Activated CD8-positive, alpha-beta T cell treated with anti-CD3 and anti-CD28 coated beads, Interleukin-2, amount 10 ng/mL, durations not matched to agents 7 days and 5 days (primary cell): Measurements from ENCODE around the gene ATXN1. TPM values are rescaled to one million over a fixed set of nuclear protein-coding genes. Genes with fewer than 3 reads are reported as not detected.
A peak's percentile ranks its signal among the peaks of the same experiment; 100 is the strongest.

Experiments used
- ATAC-seq: fragments of 150-1000 bp; cut with Tn5 transposase; one replicate; pipeline ENCODE4 v1.10.0; 2021; ENCODE audit warnings: moderate library complexity
- CTCF ChIA-PET: fragments of 350-600 bp; sonication (Branson Sonifier 250); formaldehyde crosslinking; loops from one replicate; lab custom pipeline; 2021; ENCODE audit warnings: antibody characterized with exemption; lab: Charles Lee
- POLR2A ChIA-PET: fragments of 350-600 bp; sonication (Branson Sonifier 250); formaldehyde crosslinking; loops from one replicate; lab custom pipeline; 2021; ENCODE audit warnings: antibody characterized with exemption; lab: Charles Lee
- DNase-seq: peaks from one replicate; pipeline ENCODE4 v3.0.0-alpha.2; 2020
- H3K27ac Mint-ChIP-seq: one replicate; pipeline ENCODE4 v1.8.0; 2021; ENCODE audit warnings: mild to moderate bottlenecking, mixed read lengths
- H3K27me3 Mint-ChIP-seq: one replicate; pipeline ENCODE4 v1.8.0; 2021; ENCODE audit warnings: low read depth, mixed read lengths
- H3K36me3 Mint-ChIP-seq: one replicate; pipeline ENCODE4 v1.8.0; 2021; ENCODE audit warnings: low read depth, mixed read lengths
- H3K4me1 Mint-ChIP-seq: one replicate; pipeline ENCODE4 v1.8.0; 2021; ENCODE audit warnings: low read depth, mixed read lengths
- H3K4me3 Mint-ChIP-seq: one replicate; pipeline ENCODE4 v1.8.0; 2021; ENCODE audit warnings: mild to moderate bottlenecking, mixed read lengths
- H3K9me3 Mint-ChIP-seq: one replicate; pipeline ENCODE4 v1.8.0; 2022; ENCODE audit warnings: mixed read lengths; ENCODE audit not compliant: insufficient read depth
- total RNA-seq, 2 experiments: library from RNA; stranded (reverse); gene quantifications; one replicate each; pipeline ENCODE4 v1.2.3, GENCODE V29; 2021

The ATXN1 gene
- total RNA-seq, 2 experiments from 2014 or later = 36.7 to 42.9 TPM

GRCh38 chr6:16284472-16284871 lies 476.8 kb downstream of the ATXN1 start:
- POLR2A ChIA-PET = interaction anchor here (0.9 kb wide), 1 partner anchor 48 kb away, joined by 3 read pairs; no protein-coding TSS in a partner anchor
- CTCF ChIA-PET = no interaction called here
- no peak for ATAC-seq
- no peaks in the 10 kb centered on the region for H3K9me3 Mint-ChIP-seq
- H3K36me3 Mint-ChIP-seq = no peaks in the 10 kb centered on the region
- no peak for DNase-seq
- H3K4me3 Mint-ChIP-seq = no peak overlapping the region
- no peaks in the 10 kb centered on the region for H3K4me1 Mint-ChIP-seq
- no peak overlapping the region for H3K27ac Mint-ChIP-seq
- no peaks in the 10 kb centered on the region for H3K27me3 Mint-ChIP-seq

GRCh38 chr6:16282370-16282769 lies 478.9 kb downstream of the ATXN1 start:
- DNase-seq = no peak

GRCh38 chr6:16279243-16279642 lies 482.0 kb downstream of the ATXN1 start:
- Mint-ChIP-seq H3K4me3 (no peak overlapping the region), H3K27ac (no peak overlapping the region), H3K27me3 (no peaks in the 10 kb centered on the region), H3K4me1 (peaks cover 3% of the 10 kb centered on the region), H3K9me3 (no peaks in the 10 kb centered on the region), H3K36me3 (no peaks in the 10 kb centered on the region)
- no peak for DNase-seq
- ChIA-PET CTCF (no interaction called here), POLR2A (interaction anchor here (0.6 kb wide), 1 partner anchor 77 kb away, joined by 3 read pairs; no protein-coding TSS in a partner anchor)
- ATAC-seq = no peak

More at GRCh38 chr6:16282370-16282769, 478.9 kb downstream of the ATXN1 start:
- H3K4me1 Mint-ChIP-seq = peaks cover 3% of the 10 kb centered on the region
- CTCF ChIA-PET = no interaction called here
- no peak overlapping the region for H3K27ac Mint-ChIP-seq
- H3K36me3 Mint-ChIP-seq = no peaks in the 10 kb centered on the region
- POLR2A ChIA-PET = no interaction called here
- H3K9me3 Mint-ChIP-seq = no peaks in the 10 kb centered on the region
- no peak for ATAC-seq
- no peak overlapping the region for H3K4me3 Mint-ChIP-seq
- no peaks in the 10 kb centered on the region for H3K27me3 Mint-ChIP-seq

- no peak overlapping the region for H3K27ac Mint-ChIP-seq
- DNase-seq = no peak
- H3K9me3 Mint-ChIP-seq = no peaks in the 10 kb centered on the region
- POLR2A ChIA-PET = no interaction called here
- H3K4me1 Mint-ChIP-seq = peaks cover 3% of the 10 kb centered on the region
- no peak for ATAC-seq
- no peaks in the 10 kb centered on the region for H3K27me3 Mint-ChIP-seq
- H3K36me3 Mint-ChIP-seq = no peaks in the 10 kb centered on the region
- CTCF ChIA-PET = no interaction called here
- H3K4me3 Mint-ChIP-seq = no peak overlapping the region
Measured at GRCh38 chr6:16278750-16279149, 482.5 kb downstream of the ATXN1 start.

- Mint-ChIP-seq H3K4me3 (no peak overlapping the region), H3K27ac (no peak overlapping the region), H3K27me3 (no peaks in the 10 kb centered on the region), H3K9me3 (no peaks in the 10 kb centered on the region), H3K4me1 (peaks cover 8% of the 10 kb centered on the region), H3K36me3 (no peaks in the 10 kb centered on the region)
- DNase-seq (no peak), ATAC-seq (peak; percentile 19)
- CTCF ChIA-PET = interaction anchor here (1.0 kb wide), 1 partner anchor 9 kb away, joined by 4 read pairs; no protein-coding TSS in a partner anchor
- POLR2A ChIA-PET = no interaction called here
Measured at GRCh38 chr6:16278048-16278724, 483.1 kb downstream of the ATXN1 start.

- H3K27me3 Mint-ChIP-seq = no peaks in the 10 kb centered on the region
- no peak overlapping the region for H3K27ac Mint-ChIP-seq
- DNase-seq (peak; percentile 44), ATAC-seq (peak; percentile 44)
- H3K4me1 Mint-ChIP-seq = peaks cover 15% of the 10 kb centered on the region
- H3K36me3 Mint-ChIP-seq = no peaks in the 10 kb centered on the region
- POLR2A ChIA-PET = no interaction called here
- no peaks in the 10 kb centered on the region for H3K9me3 Mint-ChIP-seq
- no peak overlapping the region for H3K4me3 Mint-ChIP-seq
- CTCF ChIA-PET = interaction anchor here (1.0 to 1.7 kb wide), 2 partner anchors 8 to 10 kb away, joined by 4 read pairs; no protein-coding TSS in a partner anchor
Measured at GRCh38 chr6:16277101-16277981, 483.9 kb downstream of the ATXN1 start.

- Mint-ChIP-seq H3K27me3 (no peaks in the 10 kb centered on the region), H3K36me3 (no peaks in the 10 kb centered on the region), H3K27ac (no peak overlapping the region), H3K4me1 (peaks cover 15% of the 10 kb centered on the region), H3K9me3 (no peaks in the 10 kb centered on the region), H3K4me3 (no peak overlapping the region)
- ChIA-PET POLR2A (no interaction called here), CTCF (interaction anchor here (0.6 kb wide), 1 partner anchor 44 kb away, joined by 3 read pairs; no protein-coding TSS in a partner anchor)
- DNase-seq = no peak
- ATAC-seq = no peak
Measured at GRCh38 chr6:16274885-16275589, 486.2 kb downstream of the ATXN1 start.

GRCh38 chr6:16274483-16274882 lies 486.8 kb downstream of the ATXN1 start:
- ATAC-seq = no peak
- peaks cover 15% of the 10 kb centered on the region for H3K4me1 Mint-ChIP-seq
- DNase-seq = no peak
- POLR2A ChIA-PET = no interaction called here
- no peaks in the 10 kb centered on the region for H3K36me3 Mint-ChIP-seq
- no peaks in the 10 kb centered on the region for H3K27me3 Mint-ChIP-seq
- H3K9me3 Mint-ChIP-seq = no peaks in the 10 kb centered on the region
- CTCF ChIA-PET = interaction anchor here (0.6 to 1.3 kb wide), 2 partner anchors 44 to 489 kb away, joined by 3 to 4 read pairs; no protein-coding TSS in a partner anchor
- H3K4me3 Mint-ChIP-seq = no peak overlapping the region
- H3K27ac Mint-ChIP-seq = no peak overlapping the region

GRCh38 chr6:16273256-16273655 lies 488.0 kb downstream of the ATXN1 start:
- H3K4me1 Mint-ChIP-seq = peaks cover 15% of the 10 kb centered on the region
- ChIA-PET POLR2A (no interaction called here), CTCF (interaction anchor here (1.1 to 1.3 kb wide), 3 partner anchors 12 to 490 kb away, joined by 3 to 4 read pairs (median 3); no protein-coding TSS in a partner anchor)
- H3K27me3 Mint-ChIP-seq = no peaks in the 10 kb centered on the region
- H3K27ac Mint-ChIP-seq = no peak overlapping the region
- peak; percentile 39 for ATAC-seq
- H3K9me3 Mint-ChIP-seq = no peaks in the 10 kb centered on the region
- no peak overlapping the region for H3K4me3 Mint-ChIP-seq
- peak; percentile 26 for DNase-seq
- H3K36me3 Mint-ChIP-seq = no peaks in the 10 kb centered on the region

- ATAC-seq = no peak
- H3K27ac Mint-ChIP-seq = no peak overlapping the region
- H3K36me3 Mint-ChIP-seq = no peaks in the 10 kb centered on the region
- no peak for DNase-seq
- no peak overlapping the region for H3K4me3 Mint-ChIP-seq
- POLR2A ChIA-PET = no interaction called here
- peaks cover 12% of the 10 kb centered on the region for H3K4me1 Mint-ChIP-seq
- no peaks in the 10 kb centered on the region for H3K9me3 Mint-ChIP-seq
- CTCF ChIA-PET = interaction anchor here (1.1 to 1.3 kb wide), 2 partner anchors 13 to 66 kb away, joined by 3 read pairs; no protein-coding TSS in a partner anchor
- H3K27me3 Mint-ChIP-seq = no peaks in the 10 kb centered on the region
Measured at GRCh38 chr6:16272201-16272600, 489.1 kb downstream of the ATXN1 start.

- POLR2A ChIA-PET = interaction anchor here (0.9 kb wide), 1 partner anchor 13 kb away, joined by 3 read pairs; no protein-coding TSS in a partner anchor
- Mint-ChIP-seq H3K4me3 (no peak overlapping the region), H3K27me3 (no peaks in the 10 kb centered on the region), H3K36me3 (no peaks in the 10 kb centered on the region), H3K9me3 (no peaks in the 10 kb centered on the region), H3K27ac (no peak overlapping the region), H3K4me1 (peaks cover 12% of the 10 kb centered on the region)
- ATAC-seq (no peak), DNase-seq (no peak)
- CTCF ChIA-PET = no interaction called here
Measured at GRCh38 chr6:16271428-16271827, 489.8 kb downstream of the ATXN1 start.
